ENCODE data around the gene ZSCAN22. TPM values are rescaled to one million over a fixed set of nuclear protein-coding genes. Genes with fewer than 3 reads are reported as not detected.

The ZSCAN22 gene
- total RNA-seq, 1 experiment from 2014 or later = 3.2 TPM

GRCh38 chr19:58361900-58362271 lies 35.1 kb downstream of the ZSCAN22 start (continued):
- TF ChIP-seq ZNF425 (CRISPR knock-in tag; conservative IDR thresholded peaks at IDR 0.05) (no peak), ATF1 (CRISPR knock-in tag; IDR thresholded peaks at IDR 0.05) (no peak), AFF4 (CRISPR knock-in tag; IDR thresholded peaks at IDR 0.05; ENCODE audit: borderline replicate concordance) (0 out of 2 replicates have a peak, but pooled peaks have one; percentile 39), KAT7 (CRISPR knock-in tag; IDR thresholded peaks at IDR 0.05; ENCODE audit: borderline replicate concordance) (0 out of 2 replicates have a peak, but pooled peaks have one; percentile 46), ETV6 (CRISPR knock-in tag; IDR thresholded peaks at IDR 0.05) (peak; percentile 15; the same call in 1 of the 2 replicates)

GRCh38 chr19:58362272-58362994 lies 35.6 kb downstream of the ZSCAN22 start, which contains the start of gene ZNF497:
Gene ZNF497, minus strand, starts transcription at chr19:58362751. Its CDS starts 5,116 bp downstream, at chr19:58357635.
- no peaks in the 10 kb centered on the region for H3K9me3 Mint-ChIP-seq
- peak; percentile 98 for DNase-seq (ENCODE audit: low spot score)
- ATAC-seq = peak; percentile 93
- peak within 1 kb of the TSS; percentile 94 for H3K4me3 Mint-ChIP-seq
- H3K36me3 Mint-ChIP-seq = no peaks in the 10 kb centered on the region
- no peaks in the 10 kb centered on the region for H3K27me3 Mint-ChIP-seq (ENCODE audit: low read depth)
- H3K4me1 Mint-ChIP-seq = peaks cover 6% of the 10 kb centered on the region; the same call in 1 of the 2 replicates
- ChIA-PET CTCF (interaction anchor here (0.5 to 3.0 kb wide), 14 partner anchors 9 to 158 kb away, joined by 3 to 22 read pairs (median 4); partner anchors contain the start of genes ZBTB45, ZNF324B and ZSCAN22), POLR2A (interaction anchor here (0.5 to 2.9 kb wide), 12 partner anchors 11 to 97 kb away, joined by 3 to 25 read pairs (median 4); partner anchors contain the start of genes RNF225, RPS5, ZNF324B and ZSCAN22)
- H3K27ac Mint-ChIP-seq = peak within 1 kb of the TSS; percentile 96
- TF ChIP-seq CBFB (CRISPR knock-in tag; IDR thresholded peaks at IDR 0.05; ENCODE audit: low read depth) (peak; percentile 24; the same call in 1 of the 2 replicates), EMX1 (CRISPR knock-in tag; IDR thresholded peaks at IDR 0.05) (no peak), ZNF121 (CRISPR knock-in tag; IDR thresholded peaks at IDR 0.05) (0 out of 2 replicates have a peak, but pooled peaks have one; percentile 13), ELF4 (CRISPR knock-in tag; IDR thresholded peaks at IDR 0.05; ENCODE audit: low read depth) (0 out of 2 replicates have a peak, but pooled peaks have one; percentile 43), E2F4 (CRISPR knock-in tag; IDR thresholded peaks at IDR 0.05; ENCODE audit: borderline replicate concordance, low read depth) (no peak), FOXK1 (CRISPR knock-in tag; IDR thresholded peaks at IDR 0.05) (peak; percentile 16), JAZF1 (CRISPR knock-in tag; IDR thresholded peaks at IDR 0.05) (no peak), ZNF317 (CRISPR knock-in tag; IDR thresholded peaks at IDR 0.05; ENCODE audit: borderline replicate concordance, low read depth) (0 out of 2 replicates have a peak, but pooled peaks have one; percentile 26), ZNF219 (CRISPR knock-in tag; IDR thresholded peaks at IDR 0.05; ENCODE audit: borderline replicate concordance) (no peak), ATF6 (CRISPR knock-in tag; IDR thresholded peaks at IDR 0.05) (no peak), ARID4B (CRISPR knock-in tag; IDR thresholded peaks at IDR 0.05; ENCODE audit: borderline replicate concordance) (peak; percentile 77; the same call in 1 of the 2 replicates), KAT7 (CRISPR knock-in tag; IDR thresholded peaks at IDR 0.05; ENCODE audit: borderline replicate concordance) (no peak), ZBTB43 (CRISPR knock-in tag; IDR thresholded peaks at IDR 0.05) (peak; percentile 46; the same call in 1 of the 2 replicates), GABPB1 (CRISPR knock-in tag; IDR thresholded peaks at IDR 0.05) (peak; percentile 71; the same call in 1 of the 2 replicates), ZNF416 (CRISPR knock-in tag; IDR thresholded peaks at IDR 0.05) (no peak)
